BLaER1 (cell line): ENCODE data around the gene HMOX2.
A peak's percentile ranks its signal among the peaks of the same experiment; 100 is the strongest.

Source experiments
- H3K27ac ChIP-seq: shearing (Covaris generic); formaldehyde crosslinking; 2 replicates; pipeline ENCODE4 v1.8.1; 2022
- H3K27me3 ChIP-seq: shearing (Covaris generic); formaldehyde crosslinking; 2 replicates; pipeline ENCODE4 v1.8.1; 2022
- H3K36me3 ChIP-seq: shearing (Covaris generic); formaldehyde crosslinking; 2 replicates; pipeline ENCODE4 v1.8.1; 2022
- H3K4me1 ChIP-seq: shearing (Covaris generic); formaldehyde crosslinking; 2 replicates; pipeline ENCODE4 v1.8.1; 2022
- H3K4me2 ChIP-seq: shearing (Covaris generic); formaldehyde crosslinking; 2 replicates; pipeline ENCODE4 v1.8.1; 2022
- H3K4me3 ChIP-seq: shearing (Covaris generic); formaldehyde crosslinking; 2 replicates; pipeline ENCODE4 v1.8.1; 2022
- H3K9ac ChIP-seq: shearing (Covaris generic); formaldehyde crosslinking; 2 replicates; pipeline ENCODE4 v1.8.1; 2022
- H3K9me3 ChIP-seq: shearing (Covaris generic); formaldehyde crosslinking; 2 replicates; pipeline ENCODE4 v1.8.1; 2022
- H4K20me1 ChIP-seq: shearing (Covaris generic); formaldehyde crosslinking; 2 replicates; pipeline ENCODE4 v1.8.1; 2022
- Cebpa-rat ChIP-seq: shearing (Covaris generic); IDR thresholded peaks from 2 replicates; pipeline ENCODE4 v1.8.1; 2022

HMOX2 gene

GRCh38 chr16:4510131-4510530, 33.9 kb downstream of the HMOX2 start:
- no peak overlapping the region for H3K4me2 ChIP-seq
- peaks cover 90% of the 10 kb centered on the region for H3K36me3 ChIP-seq
- H3K4me3 ChIP-seq: no peak overlapping the region
- peaks cover 70% of the 10 kb centered on the region for H4K20me1 ChIP-seq
- no peaks in the 10 kb centered on the region for H3K9me3 ChIP-seq
- no peak overlapping the region for H3K9ac ChIP-seq
- H3K27ac ChIP-seq: no peak overlapping the region
- peaks cover 34% of the 10 kb centered on the region for H3K4me1 ChIP-seq
- TF ChIP-seq Cebpa-rat: no peak
- H3K27me3 ChIP-seq: no peaks in the 10 kb centered on the region

- H3K27ac ChIP-seq: no peak overlapping the region
- H3K9ac ChIP-seq: no peak overlapping the region
- H3K4me3 ChIP-seq: no peak overlapping the region
- no peaks in the 10 kb centered on the region for H3K9me3 ChIP-seq
- H4K20me1 ChIP-seq: peaks cover 70% of the 10 kb centered on the region
- H3K4me1 ChIP-seq: peaks cover 34% of the 10 kb centered on the region
- H3K27me3 ChIP-seq: no peaks in the 10 kb centered on the region
- peaks cover 88% of the 10 kb centered on the region for H3K36me3 ChIP-seq
- H3K4me2 ChIP-seq: no peak overlapping the region
- no peak for TF ChIP-seq Cebpa-rat
Measured at GRCh38 chr16:4510747-4511426, 34.7 kb downstream of the HMOX2 start.

GRCh38 chr16:4511441-4512082, 35.4 kb downstream of the HMOX2 start:
- H3K9ac ChIP-seq: no peak overlapping the region
- no peak overlapping the region for H3K4me2 ChIP-seq
- H3K36me3 ChIP-seq: peaks cover 82% of the 10 kb centered on the region
- H4K20me1 ChIP-seq: peaks cover 65% of the 10 kb centered on the region
- no peaks in the 10 kb centered on the region for H3K27me3 ChIP-seq
- H3K27ac ChIP-seq: no peak overlapping the region
- TF ChIP-seq Cebpa-rat: no peak
- no peak overlapping the region for H3K4me3 ChIP-seq
- no peaks in the 10 kb centered on the region for H3K9me3 ChIP-seq
- peaks cover 36% of the 10 kb centered on the region for H3K4me1 ChIP-seq

GRCh38 chr16:4512473-4512872, 36.3 kb downstream of the HMOX2 start:
- peaks cover 43% of the 10 kb centered on the region for H3K4me1 ChIP-seq
- H3K9ac ChIP-seq: no peak overlapping the region
- H3K4me3 ChIP-seq: no peak overlapping the region
- H3K9me3 ChIP-seq: no peaks in the 10 kb centered on the region
- no peaks in the 10 kb centered on the region for H3K27me3 ChIP-seq
- no peak overlapping the region for H3K4me2 ChIP-seq
- peaks cover 62% of the 10 kb centered on the region for H4K20me1 ChIP-seq
- H3K27ac ChIP-seq: no peak overlapping the region
- TF ChIP-seq Cebpa-rat: no peak
- H3K36me3 ChIP-seq: peaks cover 73% of the 10 kb centered on the region

GRCh38 chr16:4513086-4513860, 37.1 kb downstream of the HMOX2 start:
- TF ChIP-seq Cebpa-rat: no peak
- Histone ChIP-seq H3K9ac (peak overlapping the region; percentile 51; the same call in 1 of the 2 replicates), H4K20me1 (peaks cover 62% of the 10 kb centered on the region), H3K27ac (0 out of 2 replicates have a peak overlapping the region, but pooled peaks have one; percentile 83), H3K27me3 (no peaks in the 10 kb centered on the region), H3K4me3 (no peak overlapping the region), H3K4me2 (peak overlapping the region; percentile 86; the same call in 1 of the 2 replicates), H3K4me1 (peaks cover 51% of the 10 kb centered on the region), H3K9me3 (no peaks in the 10 kb centered on the region), H3K36me3 (peaks cover 65% of the 10 kb centered on the region)

- Histone ChIP-seq H3K4me1 (peaks cover 52% of the 10 kb centered on the region), H4K20me1 (peaks cover 65% of the 10 kb centered on the region), H3K4me2 (peak overlapping the region; percentile 86), H3K27ac (peak overlapping the region; percentile 83), H3K27me3 (no peaks in the 10 kb centered on the region), H3K9ac (peak overlapping the region; percentile 51), H3K9me3 (no peaks in the 10 kb centered on the region), H3K36me3 (peaks cover 59% of the 10 kb centered on the region), H3K4me3 (no peak overlapping the region)
- no peak for TF ChIP-seq Cebpa-rat
Measured at GRCh38 chr16:4513881-4514280, 37.7 kb downstream of the HMOX2 start.

- Histone ChIP-seq H4K20me1 (peaks cover 66% of the 10 kb centered on the region), H3K27ac (peak overlapping the region; percentile 83), H3K27me3 (no peaks in the 10 kb centered on the region), H3K4me1 (peaks cover 52% of the 10 kb centered on the region), H3K4me3 (no peak overlapping the region), H3K36me3 (peaks cover 52% of the 10 kb centered on the region), H3K9me3 (no peaks in the 10 kb centered on the region), H3K9ac (peak overlapping the region; percentile 51), H3K4me2 (peak overlapping the region; percentile 86)
- TF ChIP-seq Cebpa-rat: no peak
Measured at GRCh38 chr16:4514606-4515005, 38.4 kb downstream of the HMOX2 start.

- Histone ChIP-seq H3K9me3 (no peaks in the 10 kb centered on the region), H3K9ac (peak overlapping the region; percentile 51; the same call in 1 of the 2 replicates), H3K4me1 (peaks cover 52% of the 10 kb centered on the region), H3K4me2 (peak overlapping the region; percentile 86), H3K4me3 (peak overlapping the region; percentile 47), H4K20me1 (peaks cover 60% of the 10 kb centered on the region), H3K36me3 (peaks cover 41% of the 10 kb centered on the region), H3K27ac (peak overlapping the region; percentile 83), H3K27me3 (no peaks in the 10 kb centered on the region)
- TF ChIP-seq Cebpa-rat: no peak
Measured at GRCh38 chr16:4515611-4516233, 39.5 kb downstream of the HMOX2 start.

GRCh38 chr16:4517812-4518680, 41.8 kb downstream of the HMOX2 start:
- H3K9me3 ChIP-seq: no peaks in the 10 kb centered on the region
- H3K9ac ChIP-seq: no peak overlapping the region
- no peak overlapping the region for H3K4me2 ChIP-seq
- no peak overlapping the region for H3K4me3 ChIP-seq
- peaks cover 62% of the 10 kb centered on the region for H3K4me1 ChIP-seq
- TF ChIP-seq Cebpa-rat: no peak
- H4K20me1 ChIP-seq: peaks cover 59% of the 10 kb centered on the region
- peaks cover 33% of the 10 kb centered on the region for H3K36me3 ChIP-seq
- H3K27ac ChIP-seq: peak overlapping the region; percentile 4; the same call in 1 of the 2 replicates
- H3K27me3 ChIP-seq: no peaks in the 10 kb centered on the region
